Astrocyte of the spinal cord (primary cell): ENCODE measurements around the gene NSG1.

Experiments used
- DNase-seq: peaks from one replicate; pipeline ENCODE4 v3.0.0; 2011; ENCODE audit warnings: low read depth, low spot score
- H3K4me3 ChIP-seq: 2 replicates; pipeline ENCODE4 v1.5.1; 2011; ENCODE audit warnings: low read depth, mild to moderate bottlenecking, low read length, moderate library complexity
- CTCF ChIP-seq: IDR thresholded peaks from 2 replicates; pipeline ENCODE4 v1.5.1; 2012; ENCODE audit warnings: low read depth, mild to moderate bottlenecking, low read length, inconsistent platforms
- in situ Hi-C: cut with HindIII; loops from 2 replicates; pipeline ENCODE4 v1.10.0; 2017; ENCODE audit warnings: low sequenced_read_pairs

Gene NSG1

DNA sequence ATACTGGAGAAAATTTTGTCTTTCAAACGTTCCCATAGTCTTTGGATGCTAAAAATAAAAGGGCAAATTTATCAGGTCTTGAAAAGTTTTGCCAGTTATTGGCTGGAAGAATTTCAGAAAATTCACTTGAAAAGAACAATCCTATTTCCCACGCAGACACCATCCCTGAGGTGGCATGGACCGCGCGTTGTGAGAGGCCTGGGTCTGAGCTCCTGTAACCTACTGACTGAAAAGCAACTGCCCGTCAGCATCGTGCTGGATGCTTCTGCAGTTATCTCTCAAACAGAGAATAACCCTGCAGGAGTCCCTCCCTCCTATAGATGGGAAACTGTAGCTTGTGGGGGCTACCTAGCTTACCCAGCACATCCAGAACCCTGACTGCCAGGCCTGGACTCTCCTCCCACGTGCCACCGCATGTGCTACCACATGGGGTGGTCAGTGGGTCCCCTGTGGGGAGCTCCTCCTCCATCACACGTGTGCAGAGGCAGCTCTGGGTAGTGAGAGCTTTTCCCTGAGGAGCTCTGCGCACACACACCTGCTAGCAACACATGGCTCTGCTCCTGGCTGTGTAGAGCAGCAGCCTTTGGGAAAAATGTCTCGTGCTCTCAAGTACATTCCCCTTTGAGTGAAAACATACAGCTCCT, 36.1 kb downstream of the NSG1 start:
- in situ Hi-C loops: no loop called here
- H3K4me3 ChIP-seq: no peak overlapping the region
- no peak for DNase-seq
- TF ChIP-seq CTCF: no peak

GRCh38 chr4:4423706-4424498, 37.0 kb downstream of the NSG1 start:
- TF ChIP-seq CTCF: no peak
- in situ Hi-C loops: no loop called here
- H3K4me3 ChIP-seq: no peak overlapping the region
- DNase-seq: no peak

GRCh38 chr4:4424499-4425115, 37.7 kb downstream of the NSG1 start:
- no peak for TF ChIP-seq CTCF
- no peak for DNase-seq
- H3K4me3 ChIP-seq: no peak overlapping the region
- in situ Hi-C loops: no loop called here

DNA sequence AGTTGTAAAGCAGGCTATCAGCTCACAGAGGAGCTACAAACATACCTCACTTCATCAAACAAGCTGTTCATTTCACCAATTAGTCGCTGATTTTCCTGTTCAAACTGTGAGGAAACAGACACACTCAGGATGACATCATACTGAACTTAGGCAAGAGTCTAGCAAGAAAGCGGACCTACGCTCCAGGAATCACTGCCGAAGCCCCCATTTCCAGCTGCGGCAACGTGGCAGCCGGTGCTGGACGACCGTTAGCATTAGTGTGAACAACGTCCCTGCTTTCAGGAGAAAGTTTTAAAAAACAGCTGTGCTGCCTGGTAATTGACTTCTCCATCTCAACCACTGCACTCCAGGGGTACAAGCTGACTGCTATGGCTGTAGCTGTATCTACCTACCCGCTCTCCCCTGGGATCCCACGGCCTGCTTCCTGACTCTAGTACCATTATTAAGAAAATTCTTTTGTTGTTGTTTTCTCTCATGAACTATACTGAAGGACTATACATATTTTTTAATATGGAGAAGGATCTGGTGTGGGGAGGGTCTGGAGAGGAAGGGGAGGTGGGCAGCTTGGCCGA, 38.3 kb downstream of the NSG1 start:
- no peak for TF ChIP-seq CTCF
- in situ Hi-C loops: no loop called here

DNA sequence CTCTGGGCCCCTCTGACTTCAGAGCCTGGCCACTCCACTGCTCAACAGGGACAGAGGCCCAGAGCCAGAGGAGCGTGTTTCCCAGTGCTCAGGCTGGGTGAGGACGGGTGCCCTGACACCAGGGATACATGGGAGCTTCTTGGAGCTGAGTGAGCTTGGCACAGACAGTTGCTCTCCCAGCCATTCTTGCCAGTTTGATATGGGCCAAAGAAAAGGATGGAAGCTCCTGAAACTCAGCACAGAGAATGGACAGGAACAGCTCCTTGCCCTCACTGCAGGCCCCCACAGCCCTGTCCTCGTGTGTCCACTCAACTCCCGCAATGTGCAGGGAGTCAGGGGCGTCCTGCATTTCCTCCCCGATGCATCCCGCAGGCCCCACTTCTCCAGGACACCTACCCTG, 38.8 kb downstream of the NSG1 start:
- in situ Hi-C loops: no loop called here
- H3K4me3 ChIP-seq: no peak overlapping the region
- no peak for TF ChIP-seq CTCF
- no peak for DNase-seq

More for the DNA sequence above, 38.3 kb downstream of the NSG1 start:
- no peak for DNase-seq
- H3K4me3 ChIP-seq: no peak overlapping the region

- H3K4me3 ChIP-seq: no peak overlapping the region
- no peak for DNase-seq
- in situ Hi-C loops: no loop called here
- no peak for TF ChIP-seq CTCF
These were observed 39.7 kb downstream of the NSG1 start for GRCh38 chr4:4426511-4427120.
